KOPT-K1 (cell line): ENCODE results near the gene NHLRC4.

Experiments used
- H3K27ac ChIP-seq: fragments of 200-600 bp; sonication (generic); 2 replicates; pipeline ENCODE4 v1.5.1; 2016; ENCODE audit warnings: antibody characterized with exemption, mild to moderate bottlenecking, low read depth, low read length; ENCODE audit not compliant: poor library complexity, severe bottlenecking
- H3K36me3 ChIP-seq: fragments of 200-600 bp; sonication (generic); 2 replicates; pipeline ENCODE4 v1.5.1; 2017; ENCODE audit warnings: antibody characterized with exemption, mild to moderate bottlenecking, low read length, moderate library complexity; ENCODE audit not compliant: insufficient read depth
- H3K9me3 ChIP-seq: fragments of 200-600 bp; sonication (generic); 2 replicates; pipeline ENCODE4 v1.5.1; 2017; ENCODE audit warnings: antibody characterized with exemption, low read length, mild to moderate bottlenecking; ENCODE audit not compliant: insufficient read depth, poor library complexity, severe bottlenecking

Gene NHLRC4

GRCh38 chr16:564690-565418 is 2.0 kb upstream of the NHLRC4 start:
- H3K9me3 ChIP-seq = no peaks in the 10 kb centered on the region
- H3K27ac ChIP-seq = no peak overlapping the region
- no peaks in the 10 kb centered on the region for H3K36me3 ChIP-seq

GRCh38 chr16:565419-566330 is 1.1 kb upstream of the NHLRC4 start:
- Histone ChIP-seq H3K9me3 (no peaks in the 10 kb centered on the region), H3K36me3 (no peaks in the 10 kb centered on the region), H3K27ac (peak overlapping the region; percentile 63)

GRCh38 chr16:567373-568256 is 810 bp downstream of the NHLRC4 start:
- no peaks in the 10 kb centered on the region for H3K9me3 ChIP-seq
- H3K27ac ChIP-seq = peak overlapping the region; percentile 63
- no peaks in the 10 kb centered on the region for H3K36me3 ChIP-seq

GRCh38 chr16:568401-569258 is 1.8 kb downstream of the NHLRC4 start:
- Histone ChIP-seq H3K9me3 (no peaks in the 10 kb centered on the region), H3K27ac (peak overlapping the region; percentile 69), H3K36me3 (no peaks in the 10 kb centered on the region)

- no peaks in the 10 kb centered on the region for H3K9me3 ChIP-seq
- H3K36me3 ChIP-seq = peaks cover 8% of the 10 kb centered on the region; the same call in 1 of the 2 replicates
- H3K27ac ChIP-seq = peak within 1 kb of the TSS; percentile 69
Observed at GRCh38 chr16:569445-570254, 2.8 kb downstream of the NHLRC4 start, which contains the start of gene PIGQ. TSS of gene PIGQ (plus strand) at chr16:569968. CDS start at chr16:574075, 4,107 bp downstream.

- peaks cover 23% of the 10 kb centered on the region; the same call in 1 of the 2 replicates for H3K36me3 ChIP-seq
- no peak overlapping the region for H3K27ac ChIP-seq
- H3K9me3 ChIP-seq = no peaks in the 10 kb centered on the region
Observed at GRCh38 chr16:572865-573650, 6.3 kb downstream of the NHLRC4 start.

GRCh38 chr16:574021-574760 is 7.4 kb downstream of the NHLRC4 start:
- H3K9me3 ChIP-seq = no peaks in the 10 kb centered on the region
- H3K27ac ChIP-seq = no peak overlapping the region
- peaks cover 23% of the 10 kb centered on the region; the same call in 1 of the 2 replicates for H3K36me3 ChIP-seq

GRCh38 chr16:575354-576196 is 8.8 kb downstream of the NHLRC4 start:
- peaks cover 25% of the 10 kb centered on the region; the same call in 1 of the 2 replicates for H3K36me3 ChIP-seq

GRCh38 chr16:576197-576822 is 9.5 kb downstream of the NHLRC4 start:
- Histone ChIP-seq H3K9me3 (no peaks in the 10 kb centered on the region), H3K36me3 (peaks cover 30% of the 10 kb centered on the region; the same call in 1 of the 2 replicates), H3K27ac (peak overlapping the region; percentile 62)

More at GRCh38 chr16:575354-576196, 8.8 kb downstream of the NHLRC4 start:
- Histone ChIP-seq H3K27ac (peak overlapping the region; percentile 62), H3K9me3 (no peaks in the 10 kb centered on the region)

- Histone ChIP-seq H3K27ac (peak overlapping the region; percentile 62), H3K9me3 (no peaks in the 10 kb centered on the region), H3K36me3 (peaks cover 30% of the 10 kb centered on the region; the same call in 1 of the 2 replicates)
Observed at GRCh38 chr16:576823-577201, 10.0 kb downstream of the NHLRC4 start.

- Histone ChIP-seq H3K36me3 (peaks cover 34% of the 10 kb centered on the region; the same call in 1 of the 2 replicates), H3K27ac (no peak overlapping the region), H3K9me3 (no peaks in the 10 kb centered on the region)
Observed at GRCh38 chr16:577796-578195, 11.0 kb downstream of the NHLRC4 start.
